Measurements from ENCODE around the gene ACBD6.

The ACBD6 gene

DNA sequence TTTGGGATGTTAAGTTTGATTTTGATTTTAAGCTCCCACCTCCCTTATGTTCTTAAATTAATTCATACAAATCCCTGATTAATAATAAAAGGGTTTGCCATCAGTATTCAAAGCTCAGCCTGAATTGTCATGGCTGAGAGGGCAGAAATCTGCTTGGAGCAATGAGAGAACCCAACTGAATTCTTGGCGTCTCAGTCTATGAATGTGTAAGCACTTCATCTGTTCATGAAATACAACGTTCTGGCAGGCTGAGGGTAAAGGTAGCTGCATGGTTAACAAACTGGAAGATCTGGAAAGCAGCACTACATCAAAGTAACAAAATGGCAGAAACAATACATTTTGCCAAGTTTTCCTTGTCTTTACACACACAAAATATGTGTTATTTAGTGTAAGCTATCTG lies 95.3 kb downstream of the ACBD6 start:
- Histone ChIP-seq H3K4me3 (ENCODE audit: insufficient read depth, low read depth, low read length, poor library complexity, severe bottlenecking) (no peak overlapping the region), H3K9me3 (ENCODE audit: control insufficient read depth, low read length) (no peaks in the 10 kb centered on the region), H3K36me3 (ENCODE audit: control insufficient read depth, insufficient read depth, low read length) (peaks cover 3% of the 10 kb centered on the region), H3K27me3 (replicated peaks; ENCODE audit: control insufficient read depth, insufficient read depth, low read length, poor library complexity, severe bottlenecking) (no peaks in the 10 kb centered on the region), H3K27ac (ENCODE audit: insufficient read depth, low read length, poor library complexity, severe bottlenecking) (no peak overlapping the region), H3K4me1 (ENCODE audit: control insufficient read depth, insufficient read depth, low read length, poor library complexity, severe bottlenecking) (no peaks in the 10 kb centered on the region)
- DNase-seq: no peak

DNA sequence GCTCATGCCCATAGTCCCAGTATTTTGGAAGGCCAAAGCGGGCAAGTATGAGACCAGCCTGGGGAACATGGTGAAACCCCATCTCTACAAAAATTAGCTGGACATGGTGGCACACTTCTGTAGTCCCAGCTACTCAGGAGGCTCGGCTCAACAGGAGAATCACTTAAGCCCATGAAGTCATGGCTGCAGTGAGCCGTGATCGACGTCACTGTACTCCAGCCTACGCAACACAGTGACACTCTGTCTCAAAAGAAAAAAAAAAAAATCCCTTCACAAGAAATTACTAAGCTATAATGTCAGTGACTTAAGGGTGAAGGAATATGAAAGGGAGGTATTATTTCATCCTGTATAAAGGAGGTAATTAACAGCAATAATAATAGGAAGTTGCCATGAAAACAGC lies 99.8 kb downstream of the ACBD6 start:
- Histone ChIP-seq H3K4me1 (ENCODE audit: control insufficient read depth, insufficient read depth, low read length, poor library complexity, severe bottlenecking) (no peaks in the 10 kb centered on the region), H3K4me3 (ENCODE audit: insufficient read depth, low read depth, low read length, poor library complexity, severe bottlenecking) (no peak overlapping the region), H3K36me3 (ENCODE audit: control insufficient read depth, insufficient read depth, low read length) (no peaks in the 10 kb centered on the region), H3K9me3 (ENCODE audit: control insufficient read depth, low read length) (no peaks in the 10 kb centered on the region), H3K27me3 (replicated peaks; ENCODE audit: control insufficient read depth, insufficient read depth, low read length, poor library complexity, severe bottlenecking) (no peaks in the 10 kb centered on the region), H3K27ac (ENCODE audit: insufficient read depth, low read length, poor library complexity, severe bottlenecking) (no peak overlapping the region)
- no peak for DNase-seq

- no peak for DNase-seq
- no peak overlapping the region for H3K4me3 ChIP-seq (ENCODE audit: insufficient read depth, low read depth, low read length, poor library complexity, severe bottlenecking)
- no peak overlapping the region for H3K27ac ChIP-seq (ENCODE audit: insufficient read depth, low read length, poor library complexity, severe bottlenecking)
- no peaks in the 10 kb centered on the region for H3K27me3 ChIP-seq (replicated peaks; ENCODE audit: control insufficient read depth, insufficient read depth, low read length, poor library complexity, severe bottlenecking)
- no peaks in the 10 kb centered on the region for H3K36me3 ChIP-seq (ENCODE audit: control insufficient read depth, insufficient read depth, low read length)
- no peaks in the 10 kb centered on the region for H3K4me1 ChIP-seq (ENCODE audit: control insufficient read depth, insufficient read depth, low read length, poor library complexity, severe bottlenecking)
- H3K9me3 ChIP-seq (ENCODE audit: control insufficient read depth, low read length): no peaks in the 10 kb centered on the region
These were observed 100.4 kb downstream of the ACBD6 start for GRCh38 chr1:180402001-180402400.

DNA sequence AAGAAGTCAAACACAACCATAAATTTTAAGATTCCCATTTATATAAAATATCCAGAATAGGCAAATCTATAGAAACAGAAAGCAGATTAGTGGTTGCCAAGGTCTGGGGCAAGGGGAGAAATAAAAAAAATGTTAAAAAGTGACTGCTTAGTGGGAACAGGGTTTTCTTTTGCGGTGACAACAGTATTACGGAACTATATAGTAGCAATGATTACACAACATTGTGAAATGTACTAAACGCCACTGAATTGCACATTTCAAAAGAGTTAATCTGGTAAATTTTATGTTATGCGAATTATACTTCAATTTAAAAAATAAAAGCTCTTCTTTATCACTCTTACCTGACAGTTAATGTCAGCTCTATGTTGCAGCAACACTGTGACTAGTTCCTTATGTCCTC lies 105.2 kb downstream of the ACBD6 start:
- H3K27me3 ChIP-seq (replicated peaks; ENCODE audit: control insufficient read depth, insufficient read depth, low read length, poor library complexity, severe bottlenecking): no peaks in the 10 kb centered on the region
- no peaks in the 10 kb centered on the region for H3K4me1 ChIP-seq (ENCODE audit: control insufficient read depth, insufficient read depth, low read length, poor library complexity, severe bottlenecking)
- peaks cover 10% of the 10 kb centered on the region for H3K36me3 ChIP-seq (ENCODE audit: control insufficient read depth, insufficient read depth, low read length)
- no peak overlapping the region for H3K4me3 ChIP-seq (ENCODE audit: insufficient read depth, low read depth, low read length, poor library complexity, severe bottlenecking)
- no peak overlapping the region for H3K27ac ChIP-seq (ENCODE audit: insufficient read depth, low read length, poor library complexity, severe bottlenecking)
- no peak for DNase-seq
- H3K9me3 ChIP-seq (ENCODE audit: control insufficient read depth, low read length): no peaks in the 10 kb centered on the region

GRCh38 chr1:180392427-180393145 lies 109.8 kb downstream of the ACBD6 start:
- no peaks in the 10 kb centered on the region for H3K4me1 ChIP-seq (ENCODE audit: control insufficient read depth, insufficient read depth, low read length, poor library complexity, severe bottlenecking)
- no peaks in the 10 kb centered on the region for H3K9me3 ChIP-seq (ENCODE audit: control insufficient read depth, low read length)
- no peak overlapping the region for H3K27ac ChIP-seq (ENCODE audit: insufficient read depth, low read length, poor library complexity, severe bottlenecking)
- peaks cover 10% of the 10 kb centered on the region for H3K36me3 ChIP-seq (ENCODE audit: control insufficient read depth, insufficient read depth, low read length)
- no peak overlapping the region for H3K4me3 ChIP-seq (ENCODE audit: insufficient read depth, low read depth, low read length, poor library complexity, severe bottlenecking)
- H3K27me3 ChIP-seq (replicated peaks; ENCODE audit: control insufficient read depth, insufficient read depth, low read length, poor library complexity, severe bottlenecking): no peaks in the 10 kb centered on the region
- no peak for DNase-seq

- no peak overlapping the region for H3K27ac ChIP-seq (ENCODE audit: insufficient read depth, low read length, poor library complexity, severe bottlenecking)
- no peaks in the 10 kb centered on the region for H3K27me3 ChIP-seq (replicated peaks; ENCODE audit: control insufficient read depth, insufficient read depth, low read length, poor library complexity, severe bottlenecking)
- no peaks in the 10 kb centered on the region for H3K9me3 ChIP-seq (ENCODE audit: control insufficient read depth, low read length)
- H3K4me1 ChIP-seq (ENCODE audit: control insufficient read depth, insufficient read depth, low read length, poor library complexity, severe bottlenecking): no peaks in the 10 kb centered on the region
- no peak for DNase-seq
- no peak overlapping the region for H3K4me3 ChIP-seq (ENCODE audit: insufficient read depth, low read depth, low read length, poor library complexity, severe bottlenecking)
- peaks cover 13% of the 10 kb centered on the region for H3K36me3 ChIP-seq (ENCODE audit: control insufficient read depth, insufficient read depth, low read length)
These were observed 110.4 kb downstream of the ACBD6 start for GRCh38 chr1:180392020-180392419.

GRCh38 chr1:180387413-180387812 lies 115.0 kb downstream of the ACBD6 start:
- peaks cover 3% of the 10 kb centered on the region for H3K36me3 ChIP-seq (ENCODE audit: control insufficient read depth, insufficient read depth, low read length)
- H3K27ac ChIP-seq (ENCODE audit: insufficient read depth, low read length, poor library complexity, severe bottlenecking): no peak overlapping the region
- no peak overlapping the region for H3K4me3 ChIP-seq (ENCODE audit: insufficient read depth, low read depth, low read length, poor library complexity, severe bottlenecking)
- no peaks in the 10 kb centered on the region for H3K4me1 ChIP-seq (ENCODE audit: control insufficient read depth, insufficient read depth, low read length, poor library complexity, severe bottlenecking)
- DNase-seq: no peak
- H3K9me3 ChIP-seq (ENCODE audit: control insufficient read depth, low read length): peaks cover 4% of the 10 kb centered on the region
- no peaks in the 10 kb centered on the region for H3K27me3 ChIP-seq (replicated peaks; ENCODE audit: control insufficient read depth, insufficient read depth, low read length, poor library complexity, severe bottlenecking)

DNA sequence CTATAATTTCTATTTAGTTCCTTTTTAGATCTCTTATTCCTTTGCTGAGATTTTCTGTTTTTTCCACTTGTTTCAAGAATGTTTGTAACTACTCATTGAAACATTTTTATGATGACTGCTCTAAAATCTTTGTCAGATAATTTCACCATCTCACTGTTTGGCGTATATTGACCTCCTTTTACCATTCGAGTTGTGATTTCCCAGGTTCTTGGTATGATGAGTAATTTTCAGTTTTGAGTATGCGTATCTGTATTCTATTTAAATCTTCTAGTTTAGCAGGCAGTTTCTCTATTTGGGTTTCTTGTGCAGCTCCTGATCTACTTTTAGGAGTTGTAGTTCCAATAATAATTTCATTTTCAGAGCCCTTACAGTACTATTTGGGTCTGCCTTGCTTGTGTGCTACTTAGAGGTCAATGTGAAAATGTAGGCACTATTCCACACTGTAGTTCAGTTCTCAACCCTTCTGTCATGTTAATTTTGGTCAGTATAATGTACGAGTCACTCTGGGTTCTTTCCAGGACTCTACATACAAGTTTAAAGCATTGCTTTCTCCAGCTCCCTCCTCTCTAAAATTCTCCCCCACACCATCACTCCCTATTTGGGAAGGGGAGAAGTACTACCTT lies 115.5 kb downstream of the ACBD6 start:
- Histone ChIP-seq H3K36me3 (ENCODE audit: control insufficient read depth, insufficient read depth, low read length) (peaks cover 3% of the 10 kb centered on the region), H3K4me1 (ENCODE audit: control insufficient read depth, insufficient read depth, low read length, poor library complexity, severe bottlenecking) (no peaks in the 10 kb centered on the region), H3K27ac (ENCODE audit: insufficient read depth, low read length, poor library complexity, severe bottlenecking) (no peak overlapping the region), H3K4me3 (ENCODE audit: insufficient read depth, low read depth, low read length, poor library complexity, severe bottlenecking) (no peak overlapping the region), H3K27me3 (replicated peaks; ENCODE audit: control insufficient read depth, insufficient read depth, low read length, poor library complexity, severe bottlenecking) (no peaks in the 10 kb centered on the region), H3K9me3 (ENCODE audit: control insufficient read depth, low read length) (peaks cover 4% of the 10 kb centered on the region)
- no peak for DNase-seq

DNA sequence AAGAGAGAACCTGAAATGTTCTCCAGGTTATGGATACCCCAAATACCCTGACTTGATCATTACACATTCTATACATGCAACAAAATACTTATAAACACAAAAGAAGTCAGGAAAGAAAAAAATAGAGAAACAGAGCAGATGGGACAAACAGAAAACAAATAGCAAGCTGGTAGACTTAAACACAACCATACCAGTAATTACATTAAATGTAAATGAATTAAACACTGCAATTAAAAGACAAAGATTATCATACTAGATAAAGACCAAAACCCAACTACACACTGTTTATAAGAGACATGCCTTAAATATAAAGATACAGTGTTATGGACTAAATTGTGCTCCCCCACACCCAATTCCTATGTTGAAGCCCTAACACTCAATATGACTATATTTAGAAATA lies 117.2 kb downstream of the ACBD6 start:
- Histone ChIP-seq H3K36me3 (ENCODE audit: control insufficient read depth, insufficient read depth, low read length) (peaks cover 3% of the 10 kb centered on the region), H3K9me3 (ENCODE audit: control insufficient read depth, low read length) (peaks cover 7% of the 10 kb centered on the region)

DNA sequence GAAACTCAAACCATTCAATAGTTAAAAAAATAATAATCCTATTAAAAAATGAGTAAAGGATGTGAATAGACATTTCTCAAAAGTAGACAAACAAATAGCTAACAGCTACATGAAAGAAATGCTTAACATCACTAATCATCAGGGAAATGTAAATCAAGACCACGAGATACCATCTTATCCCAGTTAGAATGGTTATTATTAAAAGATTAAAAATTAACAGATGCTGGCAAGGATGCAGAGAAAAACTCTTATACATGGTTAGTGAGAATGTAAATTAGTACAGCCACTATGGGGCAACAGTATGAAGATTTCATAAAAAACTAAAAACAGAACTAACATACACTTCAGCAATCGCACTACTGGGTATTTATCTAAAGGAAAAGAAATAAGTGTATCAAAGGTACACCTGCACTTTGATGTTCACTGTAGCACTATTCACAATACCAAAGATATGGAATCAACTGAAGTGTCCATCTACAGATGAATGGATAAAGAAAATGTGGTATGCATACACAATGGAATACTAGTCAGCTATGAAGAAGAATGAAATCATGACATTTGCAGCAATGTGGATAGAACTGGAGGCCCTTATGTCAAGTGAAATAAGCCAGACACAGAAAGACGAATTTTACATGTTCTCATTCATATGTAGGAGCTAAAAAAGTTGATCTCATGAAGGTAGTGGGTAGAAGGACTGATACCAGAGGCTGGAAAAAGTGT lies 117.9 kb downstream of the ACBD6 start:
- DNase-seq: no peak
- Histone ChIP-seq H3K4me1 (ENCODE audit: control insufficient read depth, insufficient read depth, low read length, poor library complexity, severe bottlenecking) (no peaks in the 10 kb centered on the region), H3K4me3 (ENCODE audit: insufficient read depth, low read depth, low read length, poor library complexity, severe bottlenecking) (no peak overlapping the region), H3K9me3 (ENCODE audit: control insufficient read depth, low read length) (peaks cover 12% of the 10 kb centered on the region), H3K27ac (ENCODE audit: insufficient read depth, low read length, poor library complexity, severe bottlenecking) (no peak overlapping the region), H3K27me3 (replicated peaks; ENCODE audit: control insufficient read depth, insufficient read depth, low read length, poor library complexity, severe bottlenecking) (no peaks in the 10 kb centered on the region), H3K36me3 (ENCODE audit: control insufficient read depth, insufficient read depth, low read length) (peaks cover 3% of the 10 kb centered on the region)

More for the DNA sequence above, 117.2 kb downstream of the ACBD6 start:
- H3K4me1 ChIP-seq (ENCODE audit: control insufficient read depth, insufficient read depth, low read length, poor library complexity, severe bottlenecking): no peaks in the 10 kb centered on the region
- H3K27me3 ChIP-seq (replicated peaks; ENCODE audit: control insufficient read depth, insufficient read depth, low read length, poor library complexity, severe bottlenecking): no peaks in the 10 kb centered on the region
- H3K27ac ChIP-seq (ENCODE audit: insufficient read depth, low read length, poor library complexity, severe bottlenecking): no peak overlapping the region
- DNase-seq: no peak
- H3K4me3 ChIP-seq (ENCODE audit: insufficient read depth, low read depth, low read length, poor library complexity, severe bottlenecking): no peak overlapping the region
